ENCODE results near the gene PDK2. TPM values are rescaled to one million over a fixed set of nuclear protein-coding genes. Genes with fewer than 3 reads are reported as not detected.

Gene PDK2
- total RNA-seq, 1 experiment from 2014 or later: 31.9 TPM

- ATAC-seq (peak; percentile 5), DNase-seq (no peak)
- H3F3A ChIP-seq (ENCODE audit: low read length, unreplicated experiment): peaks cover 21% of the 10 kb centered on the region
- peaks cover 88% of the 10 kb centered on the region for H3K4me1 ChIP-seq (ENCODE audit: insufficient read depth, low read length)
- H3K4me2 ChIP-seq (ENCODE audit: low read length): peak overlapping the region; percentile 97
- ChIA-PET POLR2A (ENCODE audit: unreplicated experiment) (no interaction called here), CTCF (interaction anchor here (1.2 kb wide), 1 partner anchor 12 kb away, joined by 4 read pairs; no protein-coding TSS in a partner anchor)
- BruUV-seq (replicated peaks): no TSS peak
- no peak overlapping the region for H2AFZ ChIP-seq (ENCODE audit: low read length)
- TF ChIP-seq EZH2phosphoT487 (IDR thresholded peaks at IDR 0.05; ENCODE audit: borderline replicate concordance, low read length) (no peak), EZH2 (IDR thresholded peaks at IDR 0.05; ENCODE audit: low read length, unreplicated experiment) (no peak), CTCF (conservative IDR thresholded peaks at IDR 0.05; ENCODE audit: low read depth, low read length) (peak; percentile 59)
- peak overlapping the region; percentile 6; the same call in 1 of the 2 replicates for H3K4me3 ChIP-seq (ENCODE audit: low read length)
- H3K27ac ChIP-seq (ENCODE audit: low read length): peak overlapping the region; percentile 96
- H3K36me3 ChIP-seq (ENCODE audit: low read depth, low read length): no peaks in the 10 kb centered on the region
- no peaks in the 10 kb centered on the region for H3K9me3 ChIP-seq (ENCODE audit: low read length)
- peak overlapping the region; percentile 33 for H3K9ac ChIP-seq (ENCODE audit: low read length)
- H3K79me2 ChIP-seq (ENCODE audit: low read length): peaks cover 30% of the 10 kb centered on the region
- intact Hi-C loops (cut with micrococcal nuclease): loop anchor here (1.0 kb wide), 1 partner anchor 22 kb away; no protein-coding TSS in a partner anchor
- no peaks in the 10 kb centered on the region for H3K9me2 ChIP-seq (replicated peaks; ENCODE audit: low read length)
- no peaks in the 10 kb centered on the region for H3K27me3 ChIP-seq (ENCODE audit: low read length)
- no peaks in the 10 kb centered on the region for H4K20me1 ChIP-seq (ENCODE audit: low read length)
Measured at GRCh38 chr17:50050431-50051032, 44.6 kb upstream of the PDK2 start.

- Histone ChIP-seq H3K4me3 (ENCODE audit: low read length) (peak overlapping the region; percentile 6; the same call in 1 of the 2 replicates), H3K36me3 (ENCODE audit: low read depth, low read length) (no peaks in the 10 kb centered on the region), H3K79me2 (ENCODE audit: low read length) (peaks cover 33% of the 10 kb centered on the region), H3K9me2 (replicated peaks; ENCODE audit: low read length) (no peaks in the 10 kb centered on the region), H3F3A (ENCODE audit: low read length, unreplicated experiment) (peaks cover 21% of the 10 kb centered on the region), H2AFZ (ENCODE audit: low read length) (no peak overlapping the region), H3K27ac (ENCODE audit: low read length) (peak overlapping the region; percentile 96), H3K27me3 (ENCODE audit: low read length) (no peaks in the 10 kb centered on the region), H3K9ac (ENCODE audit: low read length) (peak overlapping the region; percentile 78), H3K4me2 (ENCODE audit: low read length) (peak overlapping the region; percentile 97), H4K20me1 (ENCODE audit: low read length) (no peaks in the 10 kb centered on the region), H3K9me3 (ENCODE audit: low read length) (no peaks in the 10 kb centered on the region), H3K4me1 (ENCODE audit: insufficient read depth, low read length) (peaks cover 85% of the 10 kb centered on the region)
- DNase-seq (peak; percentile 100), ATAC-seq (peak; percentile 50)
- intact Hi-C loops (cut with micrococcal nuclease): loop anchor here (1.0 kb wide), 1 partner anchor 23 kb away; no protein-coding TSS in a partner anchor
- BruUV-seq (replicated peaks): no TSS peak
- ChIA-PET CTCF (interaction anchor here (1.5 kb wide), 1 partner anchor 24 kb away, joined by 6 read pairs; no protein-coding TSS in a partner anchor), POLR2A (ENCODE audit: unreplicated experiment) (no interaction called here)
- no peak for TF ChIP-seq EZH2phosphoT487 (IDR thresholded peaks at IDR 0.05; ENCODE audit: borderline replicate concordance, low read length)
- no peak for TF ChIP-seq EZH2 (IDR thresholded peaks at IDR 0.05; ENCODE audit: low read length, unreplicated experiment)
- no peak for TF ChIP-seq CTCF (conservative IDR thresholded peaks at IDR 0.05; ENCODE audit: low read depth, low read length)
Measured at GRCh38 chr17:50051082-50051576, 44.0 kb upstream of the PDK2 start.

DNA sequence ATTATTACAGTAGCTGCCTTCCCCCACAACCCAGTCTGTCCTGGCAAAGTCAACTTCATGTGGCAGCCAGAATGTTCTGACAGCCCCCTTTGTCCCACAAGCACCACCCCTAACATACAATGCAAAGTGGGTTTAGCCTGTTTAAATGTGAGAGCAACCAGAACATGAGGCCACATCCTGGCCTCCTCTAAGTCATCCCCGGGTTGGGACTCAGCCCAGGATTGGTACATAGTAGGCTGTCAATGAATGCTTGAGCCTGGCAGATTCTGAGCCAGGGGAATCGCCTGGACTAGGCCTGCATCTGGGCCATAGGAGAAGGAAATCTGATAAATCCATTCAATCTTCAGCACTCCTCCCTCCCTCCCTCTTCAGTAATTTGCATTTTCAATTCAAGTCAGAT, 43.5 kb upstream of the PDK2 start:
- Histone ChIP-seq H3K4me2 (ENCODE audit: low read length) (peak overlapping the region; percentile 97), H2AFZ (ENCODE audit: low read length) (no peak overlapping the region), H3K27ac (ENCODE audit: low read length) (peak overlapping the region; percentile 96), H3K79me2 (ENCODE audit: low read length) (peaks cover 38% of the 10 kb centered on the region), H3K4me3 (ENCODE audit: low read length) (peak overlapping the region; percentile 6; the same call in 1 of the 2 replicates), H3K4me1 (ENCODE audit: insufficient read depth, low read length) (peaks cover 80% of the 10 kb centered on the region), H3F3A (ENCODE audit: low read length, unreplicated experiment) (peaks cover 21% of the 10 kb centered on the region), H4K20me1 (ENCODE audit: low read length) (peaks cover 3% of the 10 kb centered on the region; the same call in 1 of the 2 replicates), H3K9me2 (replicated peaks; ENCODE audit: low read length) (no peaks in the 10 kb centered on the region), H3K36me3 (ENCODE audit: low read depth, low read length) (no peaks in the 10 kb centered on the region), H3K9me3 (ENCODE audit: low read length) (no peaks in the 10 kb centered on the region), H3K9ac (ENCODE audit: low read length) (peak overlapping the region; percentile 78), H3K27me3 (ENCODE audit: low read length) (no peaks in the 10 kb centered on the region)
- BruUV-seq (replicated peaks): no TSS peak
- ATAC-seq: peak; percentile 0
- DNase-seq: peak; percentile 71
- POLR2A ChIA-PET (ENCODE audit: unreplicated experiment): no interaction called here
- CTCF ChIA-PET: interaction anchor here (1.5 kb wide), 1 partner anchor 24 kb away, joined by 6 read pairs; no protein-coding TSS in a partner anchor
- TF ChIP-seq CTCF (conservative IDR thresholded peaks at IDR 0.05; ENCODE audit: low read depth, low read length) (no peak), EZH2 (IDR thresholded peaks at IDR 0.05; ENCODE audit: low read length, unreplicated experiment) (no peak), EZH2phosphoT487 (IDR thresholded peaks at IDR 0.05; ENCODE audit: borderline replicate concordance, low read length) (no peak)
- intact Hi-C loops (cut with micrococcal nuclease): loop anchor here (1.0 kb wide), 1 partner anchor 23 kb away; no protein-coding TSS in a partner anchor
